ENCODE results near the gene LASP1. TPM values are rescaled to one million over a fixed set of nuclear protein-coding genes. Genes with fewer than 3 reads are reported as not detected.
"Not testable (repeated sequence)": the region's sequence is repeated elsewhere in the genome, so short reads cannot be mapped to it uniquely, and the experiment has no call there.

Gene LASP1
- total and polyA plus RNA-seq, 8 donors = 33.7 to 183 (median 101) TPM

- H3K27me3 ChIP-seq = no peaks in the 10 kb centered on the region
- DNase-seq = no peak
- intact Hi-C loops (cut with DNase I; ENCODE audit: low total_unique reads) = no loop called here
- H3K9me3 ChIP-seq = no peaks in the 10 kb centered on the region
- peaks cover 18 to 51% (median 35%) of the 10 kb centered on the region in 4 donors for H3K4me1 ChIP-seq
- peak overlapping the region; percentile 52 to 73 (median 66) for H3K4me3 ChIP-seq
- H3K27ac ChIP-seq = peak overlapping the region in 3 of 5 donors; percentile 92 to 96 (median 95)
- peaks cover 48 to 63% (median 62%) of the 10 kb centered on the region in 4 donors for H3K36me3 ChIP-seq
- WGBS, 5 donors = 24 to 42% (median 33%) methylated on average over 2 of the region's 2 CpGs
- TF ChIP-seq EP300 (IDR thresholded peaks at IDR 0.05) = no peak
- no peak for TF ChIP-seq CTCF (IDR thresholded peaks at IDR 0.05)
- no peak for TF ChIP-seq POLR2A (IDR thresholded peaks at IDR 0.05)
- TF ChIP-seq POLR2AphosphoS5 (IDR thresholded peaks at IDR 0.05) = no peak
These were observed 18.4 kb upstream of the LASP1 start for GRCh38 chr17:38851434-38851833.

GRCh38 chr17:38852771-38853291, 17.0 kb upstream of the LASP1 start:
- Histone ChIP-seq H3K36me3 (peaks cover 42 to 49% (median 48%) of the 10 kb centered on the region in 4 donors), H3K4me3 (peak overlapping the region; percentile 52 to 73 (median 66)), H3K9me3 (no peaks in the 10 kb centered on the region), H3K27ac (peak overlapping the region; percentile 55 to 96 (median 92)), H3K4me1 (peaks cover 18 to 51% (median 35%) of the 10 kb centered on the region in 4 donors), H3K27me3 (no peaks in the 10 kb centered on the region)
- TF ChIP-seq POLR2A (IDR thresholded peaks at IDR 0.05) (no peak), EP300 (IDR thresholded peaks at IDR 0.05) (no peak), CTCF (IDR thresholded peaks at IDR 0.05) (no peak), POLR2AphosphoS5 (IDR thresholded peaks at IDR 0.05) (no peak)
- intact Hi-C loops (cut with DNase I; ENCODE audit: low total_unique reads) = no loop called here
- 0 to 1% (median 1%) methylated on average over 19 of the region's 19 CpGs for WGBS, 5 donors
- DNase-seq = peak in 1 of 2 donors; percentile 52

GRCh38 chr17:38853292-38854219, 16.3 kb upstream of the LASP1 start, which contains the start of gene RPL23:
TSS of gene RPL23 (minus strand) at chr17:38853721. CDS start at chr17:38853710, 11 bp downstream.
- Histone ChIP-seq H3K4me1 (peaks cover 18 to 51% (median 35%) of the 10 kb centered on the region in 4 donors), H3K36me3 (peaks cover 35 to 42% (median 40%) of the 10 kb centered on the region in 4 donors), H3K27me3 (no peaks in the 10 kb centered on the region), H3K9me3 (no peaks in the 10 kb centered on the region), H3K27ac (peak within 1 kb of the TSS; percentile 55 to 96 (median 92)), H3K4me3 (peak within 1 kb of the TSS; percentile 52 to 73 (median 66))
- DNase-seq = peak; percentile 96 to 99
- no peak for TF ChIP-seq EP300 (IDR thresholded peaks at IDR 0.05)
- peak; percentile 95 to 99 (median 98) for TF ChIP-seq POLR2AphosphoS5 (IDR thresholded peaks at IDR 0.05)
- TF ChIP-seq CTCF (IDR thresholded peaks at IDR 0.05) = no peak
- peak in 2 of 4 donors; percentile 69 to 77 for TF ChIP-seq POLR2A (IDR thresholded peaks at IDR 0.05)
- WGBS, 5 donors = 0 to 1% (median 0%) methylated on average over 40 to 48 of the region's 48 CpGs
- intact Hi-C loops (cut with DNase I; ENCODE audit: low total_unique reads) = no loop called here

GRCh38 chr17:38855101-38855714, 14.7 kb upstream of the LASP1 start:
- H3K9me3 ChIP-seq; H3K27ac ChIP-seq; H3K27me3 ChIP-seq; DNase-seq; H3K4me3 ChIP-seq; intact Hi-C loops (cut with DNase I; ENCODE audit: low total_unique reads): not testable (repeated sequence)
- Histone ChIP-seq H3K4me1 (peaks cover 18 to 38% (median 31%) of the 10 kb centered on the region in 4 donors), H3K36me3 (peaks cover 19 to 26% (median 24%) of the 10 kb centered on the region in 4 donors)
- 81 to 96% (median 92%) methylated on average over 28 of the region's 28 CpGs for WGBS, 5 donors
